Measurements from ENCODE around the gene AR.

DNA sequence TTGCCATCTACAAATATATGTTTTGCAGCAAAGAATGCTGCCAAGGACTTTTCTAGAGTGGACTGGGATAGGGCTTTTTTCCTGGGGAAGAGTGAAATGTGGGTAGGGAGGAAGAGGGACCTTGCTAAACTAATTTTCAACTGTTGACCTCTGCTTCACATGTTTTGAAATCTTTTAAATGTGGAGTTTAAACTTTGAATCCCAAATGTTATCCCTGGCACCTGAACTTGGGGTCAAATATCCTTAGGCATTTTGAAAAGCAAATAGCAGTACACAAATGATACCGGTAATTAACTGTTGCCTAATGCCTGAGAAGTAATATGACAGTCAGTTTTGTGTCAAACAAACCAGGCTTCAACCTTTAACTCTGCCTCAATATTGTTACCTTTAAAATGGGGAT lies 7.3 kb upstream of the AR start:
- no peak for TF ChIP-seq EZH2 (IDR thresholded peaks at IDR 0.05; ENCODE audit: borderline replicate concordance, low read length)
- TF ChIP-seq, protein P1, sequence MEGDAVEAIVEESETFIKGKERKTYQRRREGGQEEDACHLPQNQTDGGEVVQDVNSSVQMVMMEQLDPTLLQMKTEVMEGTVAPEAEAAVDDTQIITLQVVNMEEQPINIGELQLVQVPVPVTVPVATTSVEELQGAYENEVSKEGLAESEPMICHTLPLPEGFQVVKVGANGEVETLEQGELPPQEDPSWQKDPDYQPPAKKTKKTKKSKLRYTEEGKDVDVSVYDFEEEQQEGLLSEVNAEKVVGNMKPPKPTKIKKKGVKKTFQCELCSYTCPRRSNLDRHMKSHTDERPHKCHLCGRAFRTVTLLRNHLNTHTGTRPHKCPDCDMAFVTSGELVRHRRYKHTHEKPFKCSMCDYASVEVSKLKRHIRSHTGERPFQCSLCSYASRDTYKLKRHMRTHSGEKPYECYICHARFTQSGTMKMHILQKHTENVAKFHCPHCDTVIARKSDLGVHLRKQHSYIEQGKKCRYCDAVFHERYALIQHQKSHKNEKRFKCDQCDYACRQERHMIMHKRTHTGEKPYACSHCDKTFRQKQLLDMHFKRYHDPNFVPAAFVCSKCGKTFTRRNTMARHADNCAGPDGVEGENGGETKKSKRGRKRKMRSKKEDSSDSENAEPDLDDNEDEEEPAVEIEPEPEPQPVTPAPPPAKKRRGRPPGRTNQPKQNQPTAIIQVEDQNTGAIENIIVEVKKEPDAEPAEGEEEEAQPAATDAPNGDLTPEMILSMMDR (conservative IDR thresholded peaks at IDR 0.05 in 1 of 2, IDR thresholded peaks at IDR 0.05 in 1 of 2; ENCODE audit: extremely low read depth in 1 of 2, insufficient read depth in 1 of 2, low read depth in 1 of 2, low read length in 2 of 2): no peak
